GM10266 (cell line): ENCODE results near the gene BEND2.
"Not testable (repeated sequence)": the region's sequence is repeated elsewhere in the genome, so short reads cannot be mapped to it uniquely, and the experiment has no call there.

Experiments
- DNase-seq: peaks from one replicate; pipeline ENCODE4 v3.0.0; 2012; ENCODE audit errors: extremely low spot score
- CTCF ChIP-seq: IDR thresholded peaks from 2 replicates; pipeline ENCODE4 v1.5.1; 2012; ENCODE audit warnings: mild to moderate bottlenecking, low read depth; ENCODE audit not compliant: control insufficient read depth, insufficient read depth; ENCODE audit errors: missing control alignments

BEND2 gene

GRCh38 chrX:18220786-18221185 is at the start of gene BEND2:
BEND2 (minus strand) TSS chrX:18220886; CDS start chrX:18220750, 136 bp downstream.
- no peak for TF ChIP-seq CTCF
- no peak for DNase-seq

- no peak for TF ChIP-seq CTCF
- no peak for DNase-seq
These were observed 34.4 kb upstream of the BEND2 start for GRCh38 chrX:18255059-18255458.

DNA sequence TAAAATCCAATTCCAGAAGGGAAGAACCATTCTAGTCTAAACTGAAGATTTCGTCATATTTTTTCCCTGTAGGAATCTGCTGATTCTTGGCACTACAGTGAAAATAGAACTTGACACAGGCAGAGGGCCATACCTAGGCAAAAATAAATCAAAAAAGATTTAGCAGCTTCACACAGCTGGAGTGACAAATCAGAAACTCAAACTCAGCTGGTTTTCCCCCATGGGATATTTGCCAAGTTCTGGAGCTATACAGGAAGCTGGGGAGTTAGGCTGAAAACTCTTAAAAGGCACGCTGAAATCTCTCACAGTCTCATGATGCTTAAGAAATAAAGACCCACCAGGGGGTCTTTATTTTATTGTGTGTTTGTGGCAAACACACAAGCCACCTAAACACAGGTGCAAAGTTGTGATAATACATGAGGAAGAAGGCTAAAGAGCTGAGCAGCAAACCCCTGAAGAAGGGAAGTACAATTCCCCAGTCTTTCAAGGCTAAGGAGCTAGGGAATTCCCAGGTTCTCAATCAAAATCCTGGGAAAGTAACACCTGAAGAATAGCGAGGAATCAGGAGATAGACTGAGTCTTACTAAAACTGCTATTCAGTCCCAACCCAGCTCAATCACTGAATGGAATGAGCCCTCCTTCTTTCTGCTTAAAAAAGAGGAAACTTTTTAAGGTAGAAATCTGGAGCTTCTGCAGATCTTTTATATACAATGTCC is 32.1 kb upstream of the BEND2 start:
- TF ChIP-seq CTCF, result no peak
- no peak for DNase-seq

DNA sequence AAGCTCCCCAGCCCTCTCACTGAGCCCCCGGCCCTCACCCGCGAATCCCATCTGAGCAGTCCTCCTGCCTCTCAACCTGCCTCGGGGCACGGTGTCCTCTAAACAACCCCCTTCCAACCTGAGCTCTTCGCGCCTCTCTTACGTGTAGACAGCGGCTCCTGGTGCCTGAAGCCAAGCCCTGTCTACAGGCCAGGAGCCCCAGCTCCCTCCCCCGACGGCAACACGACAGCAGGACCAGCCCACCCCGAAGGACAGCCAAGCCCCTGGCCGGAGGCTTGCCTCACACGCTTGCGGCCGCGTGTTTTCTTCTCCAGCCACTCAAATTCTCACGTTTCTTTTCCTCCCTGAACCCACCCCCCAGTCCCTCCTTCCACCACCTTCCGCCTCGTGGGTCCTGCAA is 9.0 kb upstream of the BEND2 start:
- DNase-seq, result not testable (repeated sequence)

DNA sequence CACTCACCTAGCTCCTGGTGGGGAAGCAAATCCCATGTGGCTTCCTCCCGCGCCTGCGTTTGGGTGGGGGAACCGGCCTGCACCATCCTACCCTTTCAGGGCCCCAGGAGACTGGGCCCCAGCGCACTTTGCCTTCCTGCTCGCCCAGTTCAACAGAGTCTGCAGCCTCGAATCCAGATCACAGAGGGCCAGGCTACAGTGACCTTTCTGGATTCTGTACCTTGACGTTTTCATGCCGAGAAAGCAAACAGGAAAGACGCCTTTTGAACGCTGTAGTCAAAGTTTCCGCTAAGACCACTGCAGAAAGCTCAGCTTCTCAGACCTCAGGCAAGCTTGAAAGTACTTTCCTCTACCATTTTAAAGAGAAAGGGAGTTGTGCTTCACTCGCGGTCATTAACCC is 7.4 kb upstream of the BEND2 start:
- TF ChIP-seq CTCF, result no peak

DNA sequence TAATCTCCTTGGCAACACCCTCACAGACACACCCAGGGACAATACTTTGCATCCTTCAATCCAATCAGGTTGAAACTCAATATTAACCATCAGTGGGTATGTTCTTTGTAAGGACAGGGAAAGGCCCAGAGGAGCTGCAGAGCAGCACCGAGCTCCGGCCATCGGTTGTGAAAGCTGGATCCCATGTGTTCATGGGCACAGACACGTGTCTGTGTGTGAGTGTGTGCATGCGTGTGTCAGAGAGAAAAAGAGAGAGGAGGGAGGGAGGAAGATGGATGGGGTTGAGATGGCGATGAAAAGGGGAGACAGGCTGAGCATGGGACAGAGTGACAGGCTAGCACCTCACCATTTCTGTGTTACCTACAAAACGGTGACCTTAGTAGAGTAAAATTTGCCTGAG is 6.8 kb upstream of the BEND2 start:
- DNase-seq, result no peak
- no peak for TF ChIP-seq CTCF

More for the DNA sequence above, 7.4 kb upstream of the BEND2 start:
- no peak for DNase-seq

GRCh38 chrX:18210470-18210869 is 10.2 kb downstream of the BEND2 start:
- no peak for TF ChIP-seq CTCF
- DNase-seq, result no peak

DNA sequence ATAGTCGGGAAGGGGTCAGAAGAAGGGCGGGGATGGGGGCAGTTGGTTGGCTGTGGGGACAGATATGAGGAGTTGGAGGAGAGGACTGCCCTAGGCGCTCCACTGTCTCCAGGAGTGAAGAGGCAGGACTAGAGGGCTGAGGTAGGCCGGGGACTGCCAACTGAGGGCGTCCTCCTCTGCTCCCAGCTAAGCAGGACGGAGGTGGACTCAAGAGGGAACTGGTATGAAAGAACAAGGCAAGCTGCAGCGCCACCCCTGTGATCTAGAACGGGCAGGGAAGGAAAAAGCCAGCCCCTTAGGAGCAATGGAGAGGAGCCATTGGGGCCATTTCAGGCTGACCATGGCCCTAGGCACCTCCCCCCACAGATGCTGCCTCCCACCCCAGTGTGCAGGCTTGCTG is 14.0 kb downstream of the BEND2 start:
- no peak for DNase-seq
- TF ChIP-seq CTCF, result no peak
